WERI-Rb-1 (cell line): ENCODE results near the gene NR1H3.

Source experiments
- DNase-seq: peaks from one replicate; pipeline ENCODE4 v3.0.0-alpha.2; 2020
- H3K27ac ChIP-seq: fragments of 250-450 bp; sonication (Bioruptor Pico); 2 replicates; pipeline ENCODE4 v1.5.1; 2020; ENCODE audit warnings: mild to moderate bottlenecking, moderate library complexity
- H3K27me3 ChIP-seq: fragments of 250-450 bp; sonication (Bioruptor Pico); 2 replicates; pipeline ENCODE4 v1.5.1; 2021; ENCODE audit warnings: mild to moderate bottlenecking, low read depth, moderate library complexity; ENCODE audit not compliant: insufficient read depth, severe bottlenecking
- H3K36me3 ChIP-seq: fragments of 250-450 bp; sonication (Bioruptor Pico); 2 replicates; pipeline ENCODE4 v1.5.1; 2020; ENCODE audit warnings: mild to moderate bottlenecking, moderate library complexity
- H3K4me3 ChIP-seq: 2 replicates; pipeline ENCODE4 v1.5.1; 2011; ENCODE audit warnings: low read depth, mild to moderate bottlenecking, control low read depth, low read length
- H3K9me3 ChIP-seq: fragments of 250-450 bp; sonication (Bioruptor Pico); 2 replicates; pipeline ENCODE4 v1.5.1; 2021; ENCODE audit warnings: mild to moderate bottlenecking, moderate library complexity; ENCODE audit not compliant: severe bottlenecking
- CTCF ChIP-seq: IDR thresholded peaks from 2 replicates; pipeline ENCODE4 v1.5.1; 2011; ENCODE audit warnings: low read depth, mild to moderate bottlenecking, control low read depth, inconsistent platforms, low read length

Gene NR1H3

GRCh38 chr11:47278769-47279168 lies 21.0 kb downstream of the NR1H3 start:
- H3K27me3 ChIP-seq: no peaks in the 10 kb centered on the region
- no peak for TF ChIP-seq CTCF
- H3K36me3 ChIP-seq: peaks cover 98% of the 10 kb centered on the region
- no peaks in the 10 kb centered on the region for H3K9me3 ChIP-seq
- H3K27ac ChIP-seq: no peak overlapping the region
- no peak for DNase-seq
- H3K4me3 ChIP-seq: no peak overlapping the region

- peaks cover 98% of the 10 kb centered on the region for H3K36me3 ChIP-seq
Measured at GRCh38 chr11:47280099-47280498, 22.3 kb downstream of the NR1H3 start.

GRCh38 chr11:47280860-47281259 lies 23.1 kb downstream of the NR1H3 start:
- no peaks in the 10 kb centered on the region for H3K9me3 ChIP-seq
- H3K27me3 ChIP-seq: no peaks in the 10 kb centered on the region
- H3K36me3 ChIP-seq: peaks cover 98% of the 10 kb centered on the region
- no peak overlapping the region for H3K4me3 ChIP-seq
- no peak overlapping the region for H3K27ac ChIP-seq
- no peak for TF ChIP-seq CTCF
- DNase-seq: no peak

More at GRCh38 chr11:47280099-47280498, 22.3 kb downstream of the NR1H3 start:
- H3K4me3 ChIP-seq: no peak overlapping the region
- no peak overlapping the region for H3K27ac ChIP-seq
- no peaks in the 10 kb centered on the region for H3K27me3 ChIP-seq
- TF ChIP-seq CTCF: no peak
- no peak for DNase-seq
- no peaks in the 10 kb centered on the region for H3K9me3 ChIP-seq

GRCh38 chr11:47282462-47282861 lies 24.7 kb downstream of the NR1H3 start:
- H3K36me3 ChIP-seq: peaks cover 98% of the 10 kb centered on the region
- no peaks in the 10 kb centered on the region for H3K9me3 ChIP-seq
- DNase-seq: no peak
- no peak for TF ChIP-seq CTCF
- H3K27ac ChIP-seq: no peak overlapping the region
- H3K27me3 ChIP-seq: no peaks in the 10 kb centered on the region
- no peak overlapping the region for H3K4me3 ChIP-seq

- TF ChIP-seq CTCF: no peak
- DNase-seq: no peak
- Histone ChIP-seq H3K36me3 (peaks cover 95% of the 10 kb centered on the region), H3K9me3 (no peaks in the 10 kb centered on the region), H3K27me3 (no peaks in the 10 kb centered on the region), H3K27ac (no peak overlapping the region), H3K4me3 (no peak overlapping the region)
Measured at GRCh38 chr11:47284151-47284550, 26.4 kb downstream of the NR1H3 start.

- H3K4me3 ChIP-seq: no peak overlapping the region
- peak overlapping the region; percentile 77 for H3K27ac ChIP-seq
- peak; percentile 51 for DNase-seq
- peaks cover 95% of the 10 kb centered on the region for H3K36me3 ChIP-seq
- no peaks in the 10 kb centered on the region for H3K9me3 ChIP-seq
- H3K27me3 ChIP-seq: no peaks in the 10 kb centered on the region
- no peak for TF ChIP-seq CTCF
Measured at GRCh38 chr11:47285969-47286770, 28.4 kb downstream of the NR1H3 start.
